ENCODE measurements around the gene OR2W3.
"Not testable (repeated sequence)": the region's sequence is repeated elsewhere in the genome, so short reads cannot be mapped to it uniquely, and the experiment has no call there.

Gene OR2W3

DNA sequence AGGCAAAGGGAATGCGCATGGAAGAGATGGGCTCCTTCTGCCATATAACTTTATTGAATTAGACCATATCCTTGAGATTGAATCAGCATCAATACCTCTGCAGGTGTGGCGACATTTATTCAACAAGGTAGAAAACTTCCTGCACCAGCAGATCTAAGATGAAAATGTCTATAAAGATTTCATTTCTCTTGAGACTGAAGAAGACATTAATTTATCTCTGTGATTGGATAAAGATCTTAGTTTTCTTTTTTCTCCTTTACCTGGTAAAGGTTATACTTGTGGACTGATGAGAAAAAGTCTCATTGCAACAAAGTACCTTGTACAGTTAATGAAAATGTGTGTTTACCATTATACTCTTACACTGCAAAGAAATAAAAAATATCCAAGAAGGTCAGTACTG is 24.6 kb downstream of the OR2W3 start, which contains the start of gene OR2T8:
OR2T8 (plus strand) TSS at position 301 of the 400 bp plus-strand sequence. CDS start 766 bp downstream, outside the sequence.
- DNase-seq (ENCODE audit: low read depth, low spot score), result no peak

DNA sequence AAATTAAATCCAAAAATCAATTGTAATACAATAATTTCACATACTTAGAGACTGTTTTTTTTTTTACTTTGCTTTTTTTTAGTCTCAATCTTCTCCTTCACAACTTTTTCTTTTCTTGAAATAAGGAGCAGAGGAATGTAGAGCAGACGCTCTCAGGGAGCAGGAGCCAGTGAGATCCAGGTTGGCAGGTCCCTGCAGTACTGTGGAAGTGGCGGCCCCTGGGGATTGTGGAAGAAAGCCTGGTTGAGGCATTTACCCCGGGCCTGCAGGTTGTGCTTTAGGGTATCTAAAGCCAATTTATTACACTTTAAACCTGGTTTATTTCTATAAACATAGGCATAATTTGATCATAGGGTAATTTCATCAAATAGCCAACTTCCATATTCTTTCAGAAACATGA is 28.6 kb downstream of the OR2W3 start:
- DNase-seq (ENCODE audit: low read depth, low spot score), result no peak

DNA sequence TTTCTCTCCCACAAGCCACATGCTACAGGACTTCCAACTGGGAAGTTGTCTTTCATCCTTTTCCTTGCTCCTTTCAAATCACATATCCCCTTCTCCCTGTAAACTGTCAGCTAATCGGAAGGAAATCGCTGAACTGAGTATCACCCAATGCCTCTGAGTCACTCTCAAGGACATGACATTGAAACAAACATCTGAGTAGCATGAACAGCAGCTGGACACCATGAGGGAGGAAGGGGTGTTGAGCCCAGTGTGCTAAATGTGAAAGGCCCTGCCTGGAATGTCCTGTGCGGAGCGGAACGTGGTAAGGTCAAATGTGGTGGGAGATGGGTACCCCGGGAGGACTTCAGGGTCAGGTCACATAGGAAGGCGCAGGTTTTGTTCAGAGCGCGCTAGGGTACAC is 29.5 kb downstream of the OR2W3 start, which contains the start of gene OR2AJ1:
OR2AJ1 (plus strand) TSS at position 22 of the 400 bp plus-strand sequence. CDS start 8,880 bp downstream, outside the sequence.
- no peak for DNase-seq (ENCODE audit: low read depth, low spot score)

- no peak for DNase-seq (ENCODE audit: low read depth, low spot score)
Measured at GRCh38 chr1:247933989-247934388, 38.6 kb downstream of the OR2W3 start.

- DNase-seq (ENCODE audit: low read depth, low spot score), result no peak
Measured at GRCh38 chr1:247935781-247936180, 40.4 kb downstream of the OR2W3 start.

DNA sequence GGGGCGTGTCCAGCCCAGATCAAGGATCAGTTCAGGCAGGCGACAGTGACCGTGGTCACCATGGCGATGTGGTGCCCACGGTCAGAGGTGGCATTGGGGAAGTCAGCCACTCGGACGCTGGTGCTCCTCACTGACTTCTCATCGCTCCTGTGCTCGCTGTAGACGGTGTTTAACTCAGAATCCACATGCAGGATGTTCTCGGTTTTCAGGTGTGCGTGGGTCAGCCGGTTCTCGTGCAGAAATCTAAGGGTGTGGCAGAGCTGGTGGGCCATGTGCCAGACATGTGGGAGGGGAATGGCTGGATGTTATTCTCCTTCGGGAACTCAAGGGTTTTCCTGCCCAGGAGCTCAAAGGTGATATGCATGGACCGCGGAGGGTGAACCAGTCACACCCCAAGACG is 41.0 kb downstream of the OR2W3 start:
- no peak for DNase-seq (ENCODE audit: low read depth, low spot score)

- DNase-seq (ENCODE audit: low read depth, low spot score), result not testable (repeated sequence)
Measured at GRCh38 chr1:247936965-247937734, 41.8 kb downstream of the OR2W3 start.

GRCh38 chr1:247942624-247943023 is 47.2 kb downstream of the OR2W3 start:
- DNase-seq (ENCODE audit: low read depth, low spot score), result no peak

Data from brain pericyte (primary cell).